Hepatocyte (in vitro differentiated cells): ENCODE data around the gene DNAJC16. TPM values are rescaled to one million over a fixed set of nuclear protein-coding genes. Genes with fewer than 3 reads are reported as not detected.
"Not testable (repeated sequence)": the region's sequence is repeated elsewhere in the genome, so short reads cannot be mapped to it uniquely, and the experiment has no call there.

Source experiments
- DNase-seq: peaks from one replicate; pipeline ENCODE4 v3.0.0-alpha.2; 2016; ENCODE audit warnings: low spot score
- H2AFZ ChIP-seq: fragments of 200-600 bp; sonication (generic); 2 replicates; pipeline ENCODE4 v1.6.0; 2016; ENCODE audit warnings: antibody characterized with exemption, mild to moderate bottlenecking
- H3K27ac ChIP-seq: fragments of 200-600 bp; sonication (generic); 2 replicates; pipeline ENCODE4 v1.5.1; 2016; ENCODE audit warnings: mild to moderate bottlenecking
- H3K27me3 ChIP-seq: fragments of 200-600 bp; sonication (generic); 2 replicates; pipeline ENCODE4 v1.6.1; 2016
- H3K36me3 ChIP-seq: fragments of 200-600 bp; sonication (generic); replicated peaks from 2 replicates; pipeline ENCODE4 v1.5.1; 2016; ENCODE audit warnings: low read depth; ENCODE audit not compliant: insufficient read depth
- H3K4me1 ChIP-seq: fragments of 200-600 bp; sonication (generic); 2 replicates; pipeline ENCODE4 v1.5.1; 2016; ENCODE audit warnings: mild to moderate bottlenecking, moderate library complexity; ENCODE audit not compliant: insufficient read depth
- H3K4me2 ChIP-seq: fragments of 200-600 bp; sonication (generic); 2 replicates; pipeline ENCODE4 v1.6.0; 2016
- H3K4me3 ChIP-seq: fragments of 200-600 bp; sonication (generic); 2 replicates; pipeline ENCODE4 v1.5.1; 2016; ENCODE audit warnings: mild to moderate bottlenecking
- H3K79me2 ChIP-seq: fragments of 200-600 bp; sonication (generic); 2 replicates; pipeline ENCODE4 v1.6.0; 2017; ENCODE audit warnings: mild to moderate bottlenecking
- H3K9me2 ChIP-seq: fragments of 200-600 bp; sonication (generic); replicated peaks from 2 replicates; pipeline ENCODE4 v1.6.0; 2017; ENCODE audit warnings: mild to moderate bottlenecking; ENCODE audit not compliant: insufficient read depth
- H3K9me3 ChIP-seq: fragments of 200-600 bp; sonication (generic); 2 replicates; pipeline ENCODE4 v1.5.1; 2016; ENCODE audit warnings: low read depth, mild to moderate bottlenecking
- H4K20me1 ChIP-seq: fragments of 200-600 bp; sonication (generic); 2 replicates; pipeline ENCODE4 v1.6.0; 2016; ENCODE audit warnings: mild to moderate bottlenecking; ENCODE audit not compliant: insufficient read depth, poor library complexity, severe bottlenecking
- CTCF ChIP-seq: fragments of 200-600 bp; sonication (generic); IDR thresholded peaks from 2 replicates; pipeline ENCODE4 v1.5.1; 2016; ENCODE audit warnings: antibody characterized with exemption, mild to moderate bottlenecking; ENCODE audit not compliant: poor library complexity
- EZH2 ChIP-seq: fragments of 200-600 bp; sonication (generic); IDR thresholded peaks from 2 replicates; pipeline ENCODE4 v1.6.1; 2016; ENCODE audit warnings: antibody characterized with exemption, mild to moderate bottlenecking, borderline replicate concordance
- EZH2phosphoT487 ChIP-seq: fragments of 200-600 bp; sonication (generic); IDR thresholded peaks from one replicate; pipeline ENCODE4 v1.6.1; 2018; ENCODE audit warnings: antibody characterized with exemption, mild to moderate bottlenecking, low read depth, moderate library complexity; ENCODE audit not compliant: unreplicated experiment, severe bottlenecking
- WGBS: methylation state at CpG from one replicate; pipeline ENCODE4 v1.1.6; 2016; ENCODE audit warnings: low lambda C conversion rate; ENCODE audit errors: missing lambda C conversion rate; 5-methylcytosine and 5-hydroxymethylcytosine counted together
- polyA plus RNA-seq: library from polyadenylated mRNA; unstranded; fragments of >200 nt; fragmentation: Nextera tagmentation; extraction: Ambion mirVana; gene quantifications from 2 replicates; pipeline ENCODE4 v1.2.1, GENCODE V29; 2016
- total RNA-seq: library from RNA; depleted of rRNA; stranded (reverse); fragments of >200 nt; gene quantifications from 2 replicates; pipeline ENCODE4 v1.2.3, GENCODE V29; 2014

DNAJC16 gene
- total and polyA plus RNA-seq, 2 experiments from 2014 or later, result 9.6 to 21.1 TPM

GRCh38 chr1:15515022-15515663 lies 11.5 kb upstream of the DNAJC16 start:
- Histone ChIP-seq H2AFZ (no peak overlapping the region), H3K79me2 (peaks cover 8% of the 10 kb centered on the region), H4K20me1 (no peaks in the 10 kb centered on the region), H3K9me3 (no peaks in the 10 kb centered on the region), H3K4me1 (no peaks in the 10 kb centered on the region), H3K9me2 (no peaks in the 10 kb centered on the region), H3K4me3 (no peak overlapping the region), H3K27me3 (no peaks in the 10 kb centered on the region), H3K27ac (no peak overlapping the region), H3K4me2 (no peak overlapping the region), H3K36me3 (no peaks in the 10 kb centered on the region)
- WGBS, result 78% methylated on average over 2 of the region's 2 CpGs
- no peak for TF ChIP-seq EZH2phosphoT487
- no peak for TF ChIP-seq EZH2
- TF ChIP-seq CTCF, result no peak
- no peak for DNase-seq

- no peak for DNase-seq
- no peak overlapping the region for H3K27ac ChIP-seq
Observed at GRCh38 chr1:15519625-15520024, 7.0 kb upstream of the DNAJC16 start.

GRCh38 chr1:15521206-15521906 lies 5.3 kb upstream of the DNAJC16 start:
- Histone ChIP-seq H3K4me1 (peaks cover 11% of the 10 kb centered on the region), H3K79me2 (peaks cover 33% of the 10 kb centered on the region)
- not testable (repeated sequence) for DNase-seq, H3K27me3 ChIP-seq, H4K20me1 ChIP-seq, H3K4me3 ChIP-seq, H3K9me3 ChIP-seq, H2AFZ ChIP-seq, H3K4me2 ChIP-seq, H3K36me3 ChIP-seq, H3K9me2 ChIP-seq, H3K27ac ChIP-seq
- WGBS, result 85% methylated on average over 17 of the region's 17 CpGs

More at GRCh38 chr1:15519625-15520024, 7.0 kb upstream of the DNAJC16 start:
- H3K9me2 ChIP-seq, result no peaks in the 10 kb centered on the region
- TF ChIP-seq EZH2phosphoT487 (no peak), CTCF (no peak), EZH2 (no peak)
- peaks cover 4% of the 10 kb centered on the region for H3K4me1 ChIP-seq
- H3K27me3 ChIP-seq, result no peaks in the 10 kb centered on the region
- WGBS, result 90% methylated on average over 3 of the region's 3 CpGs
- no peak overlapping the region for H3K4me2 ChIP-seq
- no peaks in the 10 kb centered on the region for H3K9me3 ChIP-seq
- no peaks in the 10 kb centered on the region for H4K20me1 ChIP-seq
- H3K79me2 ChIP-seq, result peaks cover 33% of the 10 kb centered on the region
- H3K36me3 ChIP-seq, result no peaks in the 10 kb centered on the region
- no peak overlapping the region for H2AFZ ChIP-seq
- H3K4me3 ChIP-seq, result no peak overlapping the region

GRCh38 chr1:15522551-15522950 lies 4.1 kb upstream of the DNAJC16 start:
- peak overlapping the region; percentile 72 for H3K4me2 ChIP-seq
- no peak overlapping the region for H3K4me3 ChIP-seq
- DNase-seq, result no peak
- no peak overlapping the region for H2AFZ ChIP-seq
- no peaks in the 10 kb centered on the region for H3K9me3 ChIP-seq
- H3K27ac ChIP-seq, result no peak overlapping the region
- H3K27me3 ChIP-seq, result no peaks in the 10 kb centered on the region
- no peak for TF ChIP-seq EZH2phosphoT487
- no peak for TF ChIP-seq EZH2
- TF ChIP-seq CTCF, result no peak
- WGBS, result 95% methylated on average over 4 of the region's 4 CpGs
- H3K9me2 ChIP-seq, result no peaks in the 10 kb centered on the region
- no peaks in the 10 kb centered on the region for H3K36me3 ChIP-seq
- peaks cover 11% of the 10 kb centered on the region for H3K4me1 ChIP-seq
- peaks cover 35% of the 10 kb centered on the region for H3K79me2 ChIP-seq
- H4K20me1 ChIP-seq, result no peaks in the 10 kb centered on the region
